22Rv1 (cell line): Measurements from ENCODE around the gene PSKH1.
A peak's percentile ranks its signal among the peaks of the same experiment; 100 is the strongest.

Experiments
- H3K27ac ChIP-seq: fragments of 450-650 bp; 2 replicates; pipeline ENCODE4 v1.5.1; 2017
- ZFX ChIP-seq: fragments of 450-650 bp; IDR thresholded peaks from 2 replicates; pipeline ENCODE4 v1.6.1; 2017; ENCODE audit warnings: antibody characterized with exemption, borderline replicate concordance
- TF ChIP-seq, protein P1 (sequence below): fragments of 450-650 bp; IDR thresholded peaks from 2 replicates; pipeline ENCODE4 v1.5.1; 2017; ENCODE audit warnings: mild to moderate bottlenecking

PSKH1 gene

DNA sequence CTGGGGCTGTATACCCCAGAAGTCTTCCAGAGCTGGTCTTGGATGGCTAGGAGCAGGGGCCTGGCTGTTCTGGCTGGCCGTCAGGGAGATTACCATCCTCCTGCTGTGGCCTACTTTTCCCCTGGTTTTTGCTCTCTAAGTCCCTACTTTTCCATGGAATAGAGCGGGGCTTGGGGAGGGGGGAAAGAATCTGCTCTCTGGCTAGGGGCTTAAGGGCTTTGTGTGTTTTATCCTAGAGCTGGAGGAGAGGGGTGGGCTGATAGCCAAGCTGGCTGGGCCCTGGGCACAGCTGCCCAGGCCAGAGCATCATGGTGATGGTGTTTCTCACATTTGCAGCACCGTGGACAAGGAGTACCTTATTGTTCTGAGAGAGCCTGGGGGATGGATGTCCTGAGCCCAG, 4.7 kb upstream of the PSKH1 start:
- H3K27ac ChIP-seq = no peak overlapping the region
- TF ChIP-seq, protein P1, sequence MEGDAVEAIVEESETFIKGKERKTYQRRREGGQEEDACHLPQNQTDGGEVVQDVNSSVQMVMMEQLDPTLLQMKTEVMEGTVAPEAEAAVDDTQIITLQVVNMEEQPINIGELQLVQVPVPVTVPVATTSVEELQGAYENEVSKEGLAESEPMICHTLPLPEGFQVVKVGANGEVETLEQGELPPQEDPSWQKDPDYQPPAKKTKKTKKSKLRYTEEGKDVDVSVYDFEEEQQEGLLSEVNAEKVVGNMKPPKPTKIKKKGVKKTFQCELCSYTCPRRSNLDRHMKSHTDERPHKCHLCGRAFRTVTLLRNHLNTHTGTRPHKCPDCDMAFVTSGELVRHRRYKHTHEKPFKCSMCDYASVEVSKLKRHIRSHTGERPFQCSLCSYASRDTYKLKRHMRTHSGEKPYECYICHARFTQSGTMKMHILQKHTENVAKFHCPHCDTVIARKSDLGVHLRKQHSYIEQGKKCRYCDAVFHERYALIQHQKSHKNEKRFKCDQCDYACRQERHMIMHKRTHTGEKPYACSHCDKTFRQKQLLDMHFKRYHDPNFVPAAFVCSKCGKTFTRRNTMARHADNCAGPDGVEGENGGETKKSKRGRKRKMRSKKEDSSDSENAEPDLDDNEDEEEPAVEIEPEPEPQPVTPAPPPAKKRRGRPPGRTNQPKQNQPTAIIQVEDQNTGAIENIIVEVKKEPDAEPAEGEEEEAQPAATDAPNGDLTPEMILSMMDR = no peak
- TF ChIP-seq ZFX = no peak

DNA sequence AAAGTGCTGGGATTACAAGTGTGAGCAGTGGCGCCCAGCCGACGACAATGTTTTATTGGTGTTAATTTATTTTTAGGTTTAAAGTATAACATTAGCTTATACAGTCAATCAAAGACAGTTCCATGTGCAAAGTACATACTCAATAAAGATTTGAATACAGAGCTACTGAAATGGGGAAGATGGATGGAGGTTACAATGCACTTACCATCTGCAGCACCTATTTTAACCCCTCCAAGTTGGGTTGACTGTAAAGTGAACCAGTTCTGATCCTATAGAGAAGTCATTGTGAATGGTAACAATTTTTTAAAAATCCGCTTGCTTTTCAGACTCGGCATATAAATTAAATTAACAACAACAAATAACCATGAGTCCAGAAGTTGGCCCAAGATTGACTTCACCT, 679 bp upstream of the PSKH1 start:
- no peak for TF ChIP-seq ZFX
- peak overlapping the region; percentile 78 for H3K27ac ChIP-seq

DNA sequence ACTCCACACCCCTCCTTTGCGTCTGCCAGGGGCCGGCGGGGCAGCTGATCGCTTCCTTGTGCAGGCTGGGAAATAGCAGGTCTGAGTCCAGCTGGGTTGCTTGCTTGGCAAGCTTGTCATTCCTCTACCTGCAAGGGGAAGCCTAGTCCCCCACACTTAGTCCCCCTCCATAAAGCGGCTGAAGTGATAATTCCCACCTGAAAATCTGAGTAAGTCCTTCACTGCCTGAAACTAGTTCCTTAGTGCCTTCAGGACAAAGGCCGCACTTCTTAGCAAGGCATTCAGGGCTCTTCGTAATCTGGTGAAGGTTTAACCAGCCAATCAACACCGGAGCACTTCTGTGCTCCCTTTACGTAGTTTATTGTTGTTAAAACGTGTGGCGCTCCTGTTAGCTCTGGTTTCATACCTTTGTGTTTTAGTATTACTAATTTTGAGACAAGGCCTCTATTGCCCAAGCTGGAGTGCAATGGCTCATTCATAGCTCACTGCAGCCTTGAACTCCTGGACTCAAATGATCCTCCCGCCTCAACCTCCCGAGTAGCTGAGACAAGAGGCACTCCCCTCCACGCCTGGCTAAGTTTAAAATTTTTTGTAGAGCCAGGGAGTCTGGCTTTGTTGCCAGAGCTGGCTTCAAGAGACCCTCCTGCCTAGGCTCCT, 817 bp downstream of the PSKH1 start:
- peak overlapping the region; percentile 78 for H3K27ac ChIP-seq
- no peak for TF ChIP-seq ZFX
- TF ChIP-seq, protein P1 = no peak

DNA sequence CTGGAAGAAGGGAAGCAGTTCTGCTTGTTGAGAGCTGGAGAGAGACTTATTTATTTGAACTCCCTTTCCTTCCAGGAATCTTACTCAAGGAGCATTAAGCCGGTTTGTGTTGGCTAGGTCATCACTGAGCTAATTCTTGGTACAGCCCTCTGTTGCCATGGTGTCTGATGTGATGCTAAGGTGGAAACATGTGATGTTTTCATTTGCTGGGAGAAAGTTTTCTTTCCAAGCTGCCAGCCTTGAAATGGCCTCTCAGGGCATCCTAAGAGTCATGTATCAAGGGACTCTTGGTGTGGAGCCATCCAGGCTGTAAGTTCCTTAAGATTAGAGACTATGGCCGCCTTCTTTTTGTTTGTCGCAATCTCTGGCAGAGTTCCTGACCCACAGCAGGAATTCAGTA, 4.2 kb downstream of the PSKH1 start:
- no peak overlapping the region for H3K27ac ChIP-seq
- TF ChIP-seq, protein P1 = no peak
- no peak for TF ChIP-seq ZFX

DNA sequence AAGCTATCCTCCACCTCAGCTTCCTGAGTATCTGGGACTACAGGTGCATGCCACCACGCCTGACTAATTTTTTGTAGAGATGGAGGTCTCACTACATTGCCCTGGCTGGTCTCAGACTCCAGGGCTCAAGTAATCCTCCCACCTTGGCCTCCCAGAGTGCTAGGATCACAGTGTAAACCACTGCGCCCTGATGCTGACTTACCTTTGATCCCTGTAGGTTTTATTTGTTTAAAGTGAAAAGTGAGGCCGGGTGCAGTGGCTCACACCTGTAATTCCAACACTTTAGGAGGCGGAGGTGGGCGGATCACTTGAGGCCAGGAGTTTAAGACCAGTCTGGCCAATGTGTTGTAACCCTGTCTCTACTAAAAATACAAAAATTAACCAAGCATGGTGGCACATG, 8.7 kb downstream of the PSKH1 start:
- no peak for TF ChIP-seq ZFX
- TF ChIP-seq, protein P1 = no peak
- H3K27ac ChIP-seq = no peak overlapping the region

DNA sequence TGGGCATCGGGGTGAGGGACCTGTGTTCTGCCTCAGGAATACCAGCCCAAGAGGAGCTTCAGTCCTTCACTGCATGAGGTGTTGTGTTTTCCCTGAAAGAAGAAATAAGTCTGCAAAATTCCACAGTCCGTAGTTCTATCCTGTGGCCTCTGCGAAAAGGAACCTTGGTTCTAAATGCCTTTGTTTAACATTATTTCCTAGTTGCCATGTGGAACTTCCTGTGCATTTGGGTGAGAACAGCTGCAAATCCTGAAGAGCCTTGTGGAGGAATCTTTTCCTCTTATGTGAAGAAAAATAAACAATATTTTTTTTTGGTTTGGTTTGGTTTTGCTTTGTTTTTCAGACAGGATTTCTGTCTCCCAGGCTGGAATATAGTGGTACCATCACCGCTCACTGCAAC, 9.8 kb downstream of the PSKH1 start:
- no peak for TF ChIP-seq ZFX
- TF ChIP-seq, protein P1 = no peak
- H3K27ac ChIP-seq = no peak overlapping the region

DNA sequence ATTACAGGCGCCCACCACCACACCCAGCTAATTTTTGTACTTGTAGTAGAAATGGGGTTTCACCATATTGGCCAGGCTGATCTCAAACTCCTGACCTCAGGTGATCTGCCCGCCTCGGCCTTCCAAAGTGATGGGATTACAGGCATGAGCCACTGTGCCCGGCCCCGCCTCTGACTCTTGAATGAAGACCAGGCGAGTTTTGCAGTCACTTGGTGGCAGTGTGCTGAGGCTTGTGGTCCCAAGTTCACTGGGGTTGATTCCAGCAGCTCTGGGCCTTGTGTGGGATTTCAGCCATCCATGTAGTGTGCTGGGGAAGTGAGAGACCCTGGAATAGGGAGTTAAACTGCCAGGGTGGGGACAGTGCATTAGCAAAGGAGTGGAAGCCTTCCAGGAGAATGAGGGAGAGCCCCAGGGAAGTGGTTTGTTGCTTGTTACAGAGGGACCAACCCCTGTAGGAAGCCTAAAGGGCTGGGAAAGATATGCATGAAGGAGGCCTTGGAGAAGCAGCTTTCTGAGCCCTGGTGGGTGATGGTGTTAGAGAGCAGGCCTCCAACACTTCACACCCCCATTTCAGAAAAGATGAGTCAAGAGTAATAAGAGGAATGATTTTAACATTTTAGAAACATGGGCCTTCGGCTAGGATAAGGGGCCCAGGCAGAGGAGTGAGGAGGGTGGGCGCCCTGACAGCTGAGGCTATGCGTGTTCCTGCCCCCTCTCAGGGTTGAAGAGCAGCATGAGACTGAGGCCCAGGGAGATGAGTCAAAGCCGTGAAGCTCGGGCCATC, 14.5 kb downstream of the PSKH1 start:
- no peak for TF ChIP-seq ZFX
- TF ChIP-seq, protein P1 = no peak
- no peak overlapping the region for H3K27ac ChIP-seq
